ENCODE data around the gene PLCH2.

The PLCH2 gene

DNA sequence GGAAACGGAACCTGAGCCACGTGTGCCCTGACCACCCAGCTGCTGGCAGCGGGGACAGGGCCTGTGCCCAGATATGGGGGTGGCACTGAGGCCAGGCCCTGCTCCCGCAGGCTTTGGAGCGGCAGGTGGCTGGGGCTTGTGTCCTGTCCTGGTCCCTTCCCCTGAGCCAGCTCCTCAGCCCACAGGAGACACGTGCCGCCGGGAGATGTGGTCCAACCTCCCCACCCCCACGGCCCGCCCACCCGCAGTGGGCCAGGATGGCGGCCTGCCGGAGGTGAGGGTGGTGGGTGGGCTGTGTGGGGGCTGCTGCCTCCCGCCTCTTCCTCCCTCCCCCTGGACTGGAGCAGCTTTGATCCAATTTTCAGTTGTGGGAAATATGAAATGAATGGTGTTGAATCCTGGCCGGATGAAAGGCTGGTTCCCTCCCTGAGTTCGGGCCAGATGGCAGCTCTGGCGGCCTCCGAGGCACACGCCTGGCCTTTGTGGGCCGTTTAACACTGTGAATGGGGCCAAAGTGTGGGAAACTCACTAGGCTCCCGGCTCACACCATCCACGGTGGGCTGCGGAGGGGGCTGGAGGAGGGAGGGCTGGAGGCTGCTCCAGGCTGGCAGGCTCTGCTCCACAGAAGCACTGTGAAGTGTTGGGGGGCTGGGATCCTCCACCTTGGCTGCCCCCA lies 56.5 kb downstream of the PLCH2 start:
- DNase-seq: no peak

DNA sequence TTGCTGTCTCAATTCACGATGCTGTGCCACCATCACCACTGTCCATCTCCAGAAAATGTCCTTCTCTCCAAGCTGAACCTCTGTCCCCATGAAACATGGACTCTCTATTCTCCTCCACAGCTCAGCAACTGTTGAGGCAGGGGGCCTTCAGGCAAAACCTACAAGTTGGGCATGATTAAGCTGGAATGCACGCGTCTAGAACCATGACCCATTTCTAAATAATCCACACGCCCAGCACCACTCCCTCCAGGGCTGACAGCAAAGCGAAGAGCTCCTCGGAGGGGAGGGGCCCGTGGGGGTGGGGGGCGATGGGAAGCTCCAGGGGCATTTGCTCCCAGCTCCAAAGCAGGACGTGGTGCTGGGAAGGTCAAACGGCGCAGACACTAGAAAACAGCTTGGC lies 57.3 kb downstream of the PLCH2 start:
- DNase-seq: no peak

DNA sequence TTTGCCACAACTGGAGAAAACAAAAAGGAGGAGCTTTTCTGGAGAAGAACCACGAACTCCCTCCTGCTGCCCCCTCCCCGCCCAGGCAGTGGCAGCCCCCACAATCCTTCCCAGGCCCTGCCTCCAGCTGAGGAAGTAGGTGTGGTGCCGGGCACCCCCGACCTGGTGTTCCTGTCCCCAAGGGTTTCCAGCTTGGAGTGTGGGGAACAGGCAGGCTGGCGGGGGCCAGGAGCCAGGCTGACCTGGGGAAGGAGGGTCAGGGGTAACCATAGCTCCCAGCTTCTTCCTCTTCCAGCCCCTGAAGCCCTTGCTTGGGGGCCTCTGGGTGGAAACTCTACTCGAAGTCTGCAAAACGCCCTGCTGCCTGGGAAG lies 58.2 kb downstream of the PLCH2 start:
- no peak for DNase-seq

DNA sequence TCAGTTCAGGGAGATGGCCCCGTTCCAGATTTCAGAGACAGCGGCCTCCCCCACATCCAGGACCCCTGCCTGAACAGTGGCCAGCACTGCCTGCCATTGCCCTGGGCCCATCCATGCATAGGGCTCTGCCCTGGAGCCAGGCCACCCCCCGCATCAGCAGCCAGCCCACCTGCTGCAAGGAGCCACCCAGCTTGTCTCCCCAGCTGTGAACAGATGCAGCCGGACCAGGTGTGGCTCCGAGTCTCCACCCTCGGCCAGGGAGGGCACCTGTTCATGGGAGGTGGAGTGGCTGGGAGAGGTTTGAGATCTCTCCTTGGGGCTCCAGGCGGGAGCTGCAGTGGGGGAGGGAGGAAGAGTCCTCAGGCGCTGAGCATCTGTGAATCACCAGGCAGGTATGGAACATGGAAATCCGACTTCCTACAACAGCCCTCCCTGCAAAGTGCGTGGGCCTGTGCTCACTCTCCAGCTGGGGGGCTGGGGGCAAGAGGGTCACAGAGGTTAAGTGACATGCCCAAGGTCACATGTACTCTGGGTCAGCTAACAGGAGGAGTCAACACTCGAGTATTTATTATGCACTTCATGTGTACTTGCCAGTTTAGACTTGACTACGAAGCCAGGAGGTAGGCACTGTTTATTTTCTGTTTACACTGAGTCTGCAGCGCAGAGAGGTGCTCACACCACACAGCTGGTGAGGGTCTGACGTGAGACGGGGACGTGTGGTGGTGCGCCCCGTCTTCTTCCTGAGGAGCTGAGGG lies 58.8 kb downstream of the PLCH2 start:
- no peak for DNase-seq

DNA sequence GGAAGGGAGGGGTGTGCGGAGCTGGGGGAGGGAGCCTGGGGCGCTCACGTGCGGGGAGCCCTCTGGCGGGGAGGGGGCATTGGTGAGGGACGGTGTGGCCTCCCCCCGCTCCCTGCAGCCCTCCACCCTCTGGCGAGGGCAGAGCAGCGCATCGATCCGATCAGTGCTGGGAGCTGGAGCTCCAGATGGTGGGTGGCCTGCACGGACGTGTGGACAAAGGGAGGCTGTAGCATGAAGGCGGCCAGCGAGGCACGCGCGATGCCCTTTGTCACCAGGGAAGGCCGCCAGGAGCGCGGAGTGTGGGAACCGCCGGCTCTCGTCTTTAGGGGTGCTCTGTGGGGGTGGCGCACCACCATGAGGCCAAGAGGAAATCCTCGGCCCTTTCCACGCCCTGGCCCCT lies 59.4 kb downstream of the PLCH2 start:
- DNase-seq: no peak

DNA sequence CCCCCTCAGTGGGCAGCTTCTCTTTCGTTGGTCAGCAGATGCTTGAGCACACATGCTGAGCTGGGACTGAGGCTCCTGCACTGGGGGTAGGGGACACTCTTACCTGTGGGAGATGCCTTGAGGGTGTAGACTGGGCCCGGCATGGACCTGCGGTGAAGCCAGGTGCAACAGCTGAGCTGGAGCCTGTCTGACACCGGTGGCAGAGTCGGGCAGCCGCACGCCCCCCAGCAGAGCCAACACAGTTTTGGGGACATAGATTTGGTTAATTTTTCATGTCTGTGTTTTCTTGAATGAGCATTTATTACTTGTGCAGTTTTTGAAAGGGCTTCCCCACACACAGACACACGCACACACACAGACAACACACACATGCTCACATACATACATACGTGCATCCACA lies 59.9 kb downstream of the PLCH2 start:
- no peak for DNase-seq

DNA sequence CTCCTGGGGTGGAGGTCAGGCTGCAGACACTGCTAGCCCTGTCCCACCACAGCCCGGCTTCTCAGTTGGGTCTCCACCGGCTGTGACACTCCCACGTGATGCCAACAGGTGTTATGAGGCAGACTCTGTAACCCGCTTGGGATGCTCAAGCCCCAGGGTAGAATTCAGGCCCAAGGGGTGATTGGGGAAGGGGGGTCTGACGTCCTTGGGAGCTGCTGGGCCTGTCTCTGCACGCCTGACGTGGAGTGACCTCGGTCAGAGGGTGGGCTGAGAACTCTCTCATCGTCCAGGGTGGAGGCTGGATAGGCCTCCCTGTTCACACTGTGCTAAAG lies 61.7 kb downstream of the PLCH2 start:
- DNase-seq: no peak

DNA sequence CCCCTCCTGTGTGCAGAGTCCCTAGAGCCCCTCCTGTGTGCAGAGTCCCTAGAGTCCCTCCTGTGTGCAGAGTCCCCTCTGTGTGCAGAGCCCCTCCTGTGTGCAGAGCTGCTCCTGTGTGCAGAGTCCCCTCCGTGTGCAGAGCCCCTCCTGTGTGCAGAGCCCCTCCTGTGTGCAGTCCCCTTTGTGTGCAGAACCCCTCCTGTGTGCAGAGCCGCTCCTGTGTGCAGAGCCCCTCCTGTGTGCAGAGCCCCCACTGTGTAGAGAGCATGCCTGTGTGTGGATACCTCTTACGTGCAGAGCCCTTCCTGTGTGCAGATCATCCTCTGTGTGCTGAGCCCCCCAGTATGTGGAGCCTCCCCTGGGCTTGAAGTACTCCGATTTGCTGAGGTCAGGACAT lies 62.3 kb downstream of the PLCH2 start:
- no peak for DNase-seq

DNA sequence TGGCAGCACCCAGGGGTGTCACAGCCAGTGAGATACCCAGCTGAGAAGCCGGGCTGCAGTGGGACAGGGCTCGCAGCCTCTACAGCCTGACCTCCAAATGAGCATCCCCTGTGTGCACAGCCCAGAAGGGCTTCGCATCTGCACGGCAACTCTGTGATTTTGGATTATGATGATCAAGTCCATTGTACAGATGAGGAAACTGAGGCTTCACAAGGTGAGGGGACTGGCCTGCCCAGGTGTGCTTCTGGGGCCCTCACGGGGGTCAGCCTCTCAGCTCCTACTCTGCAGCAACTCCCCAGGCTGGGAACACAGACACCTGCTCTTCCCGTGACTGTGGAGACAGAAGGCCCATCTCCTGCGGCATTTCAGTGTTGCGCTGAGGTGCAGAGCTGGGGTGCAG lies 62.8 kb downstream of the PLCH2 start:
- DNase-seq: no peak

DNA sequence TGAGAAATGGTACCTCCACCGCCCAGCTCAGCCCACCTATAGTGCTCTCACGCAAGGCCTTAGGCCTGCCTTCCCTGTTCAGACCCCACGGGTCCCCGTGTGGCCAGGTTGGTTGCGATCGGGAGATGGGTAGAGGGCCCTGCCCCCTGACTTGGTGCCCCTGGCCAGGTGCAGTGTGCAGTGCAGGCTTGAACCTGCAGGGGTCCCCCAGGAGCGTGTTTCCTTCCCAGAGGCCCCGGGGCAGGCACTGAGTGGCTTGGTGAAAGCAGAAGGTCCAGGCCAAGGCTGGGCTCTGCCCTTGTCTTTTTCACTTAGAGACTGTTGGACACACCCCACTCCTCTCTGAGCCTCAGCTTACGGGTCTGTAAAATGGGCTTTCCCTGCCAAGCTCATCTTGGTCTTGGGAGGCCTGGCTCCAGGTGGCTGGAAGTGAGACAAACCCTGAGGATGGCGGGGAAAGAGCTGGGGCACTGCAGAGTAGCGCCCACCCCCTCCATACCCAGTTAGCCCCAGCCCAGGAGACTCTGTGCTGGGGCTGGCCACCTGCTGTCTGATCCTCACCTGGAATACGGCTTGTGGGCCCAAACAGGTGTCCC lies 63.3 kb downstream of the PLCH2 start:
- peak; percentile 52 for DNase-seq

DNA sequence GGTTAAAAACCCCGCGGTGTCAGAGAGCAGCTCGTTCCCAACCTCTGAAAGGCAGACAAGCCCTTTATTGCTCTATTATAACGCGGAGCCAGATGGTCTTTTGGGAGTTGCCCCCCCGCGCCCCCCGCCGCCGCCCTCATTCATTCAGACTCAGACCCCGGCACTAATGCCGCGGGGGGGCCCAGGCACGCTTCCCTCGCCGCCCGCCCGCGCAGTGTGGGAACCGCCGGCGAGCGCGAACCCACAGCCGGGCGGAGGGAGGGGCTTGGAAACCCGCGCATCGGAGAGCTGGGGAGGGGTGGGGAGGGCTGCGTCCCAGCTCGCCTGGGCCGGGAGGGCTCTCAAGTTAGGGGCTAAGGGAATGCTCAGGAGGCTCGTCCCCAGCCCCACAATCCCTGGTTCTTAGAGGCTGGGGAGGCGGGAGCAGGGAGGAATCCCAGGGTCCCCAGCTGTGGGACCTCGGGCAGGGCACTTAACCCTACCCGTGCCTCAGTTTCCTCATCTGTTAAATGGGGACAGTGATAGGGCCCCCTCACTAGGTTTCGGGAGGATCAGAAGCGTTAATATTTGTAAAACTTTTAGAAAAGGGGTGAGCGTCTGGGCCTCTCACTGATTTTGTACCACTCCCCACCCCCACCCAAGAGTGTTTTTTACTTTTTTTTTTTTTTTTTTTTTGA lies 64.9 kb downstream of the PLCH2 start:
- DNase-seq: peak; percentile 51

DNA sequence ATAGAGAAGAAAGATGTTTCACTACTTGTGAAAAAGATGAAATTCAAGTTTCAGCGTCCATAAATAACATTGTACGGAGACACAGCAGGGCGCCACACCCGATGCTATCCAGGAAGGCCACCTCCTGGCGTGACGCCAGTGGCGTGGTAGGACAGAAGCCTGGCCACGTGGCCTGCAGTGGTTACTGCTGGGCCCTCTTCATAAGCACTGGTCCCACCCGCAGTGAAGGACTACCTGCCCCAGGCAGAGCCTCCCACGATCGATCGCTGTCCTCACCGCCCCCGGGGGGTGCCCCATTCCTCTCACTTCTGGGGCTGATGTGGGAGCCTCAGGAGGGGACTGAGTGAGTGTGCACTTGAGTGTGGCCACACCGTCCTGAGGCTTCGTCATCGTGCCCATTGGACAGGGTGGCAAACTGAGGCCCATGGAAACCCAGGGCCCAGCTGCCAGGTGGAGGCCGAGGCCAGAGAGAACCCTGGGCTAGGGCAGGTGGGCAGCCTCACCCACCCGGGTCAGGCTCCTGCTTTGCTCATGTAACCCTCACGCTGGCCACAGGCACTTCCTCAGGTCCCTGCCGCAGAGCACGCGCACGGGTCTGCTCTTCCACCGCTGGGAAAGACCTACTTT lies 65.6 kb downstream of the PLCH2 start:
- DNase-seq: peak; percentile 80

DNA sequence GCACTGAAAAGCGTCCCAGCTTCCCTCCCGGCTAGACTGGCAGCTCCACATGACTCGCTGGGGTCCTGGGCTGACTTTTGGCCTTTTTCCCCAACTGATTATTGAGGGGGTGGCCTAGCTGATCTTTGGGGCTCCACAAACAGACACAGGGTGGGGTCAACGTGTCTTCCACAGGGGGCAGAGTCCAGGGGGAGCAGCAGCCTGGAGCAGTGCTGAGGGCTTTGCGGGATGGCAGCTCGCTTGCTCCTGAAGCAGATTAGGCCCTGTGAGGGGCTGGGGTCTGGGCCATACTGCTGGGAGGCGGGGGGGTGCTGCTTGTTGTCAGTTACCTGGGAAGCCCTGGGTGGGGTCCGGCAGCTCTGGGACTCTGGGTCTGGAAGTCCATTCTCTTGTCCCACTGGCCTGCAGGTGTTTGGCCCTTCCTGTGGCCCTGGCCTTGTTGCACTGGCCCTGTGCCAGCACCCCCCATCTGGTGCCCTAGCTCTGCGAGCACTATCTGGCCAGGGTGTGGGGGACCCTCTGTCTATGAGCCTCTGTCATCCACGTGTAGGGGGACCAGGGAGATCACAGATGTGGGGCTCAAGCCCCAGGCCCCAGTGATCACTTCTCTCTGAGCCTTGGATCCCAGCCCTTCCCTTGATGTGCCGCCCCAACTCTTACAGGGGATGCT lies 66.3 kb downstream of the PLCH2 start:
- peak; percentile 37 for DNase-seq

DNA sequence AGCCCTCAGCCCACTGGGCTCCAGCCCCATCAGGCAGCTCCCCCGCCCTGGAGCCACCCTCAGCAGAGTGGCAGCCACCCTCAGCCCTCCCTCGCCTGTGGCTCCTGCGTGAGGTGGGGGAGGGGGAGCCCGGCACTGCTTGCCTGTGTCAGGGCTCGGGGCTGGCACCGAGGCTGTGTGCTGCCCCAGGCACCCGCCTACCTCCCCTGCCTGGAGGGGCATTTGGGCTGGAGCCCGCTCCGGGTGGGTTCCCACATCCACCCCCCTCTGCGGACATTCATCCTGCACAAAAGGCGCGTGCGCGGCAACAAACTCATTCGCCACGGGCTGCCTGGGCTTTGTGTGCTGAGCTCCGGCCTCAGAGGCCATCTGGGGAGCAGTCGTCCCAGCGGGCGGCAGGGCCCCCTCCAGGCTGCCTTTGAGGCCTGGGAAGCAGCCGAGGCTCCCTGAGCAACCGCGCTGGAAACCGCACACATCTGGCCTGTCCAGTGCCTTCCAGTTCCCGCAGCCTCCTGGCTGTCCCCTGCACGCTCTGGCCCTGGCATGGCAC lies 67.5 kb downstream of the PLCH2 start:
- peak; percentile 83 for DNase-seq

DNA sequence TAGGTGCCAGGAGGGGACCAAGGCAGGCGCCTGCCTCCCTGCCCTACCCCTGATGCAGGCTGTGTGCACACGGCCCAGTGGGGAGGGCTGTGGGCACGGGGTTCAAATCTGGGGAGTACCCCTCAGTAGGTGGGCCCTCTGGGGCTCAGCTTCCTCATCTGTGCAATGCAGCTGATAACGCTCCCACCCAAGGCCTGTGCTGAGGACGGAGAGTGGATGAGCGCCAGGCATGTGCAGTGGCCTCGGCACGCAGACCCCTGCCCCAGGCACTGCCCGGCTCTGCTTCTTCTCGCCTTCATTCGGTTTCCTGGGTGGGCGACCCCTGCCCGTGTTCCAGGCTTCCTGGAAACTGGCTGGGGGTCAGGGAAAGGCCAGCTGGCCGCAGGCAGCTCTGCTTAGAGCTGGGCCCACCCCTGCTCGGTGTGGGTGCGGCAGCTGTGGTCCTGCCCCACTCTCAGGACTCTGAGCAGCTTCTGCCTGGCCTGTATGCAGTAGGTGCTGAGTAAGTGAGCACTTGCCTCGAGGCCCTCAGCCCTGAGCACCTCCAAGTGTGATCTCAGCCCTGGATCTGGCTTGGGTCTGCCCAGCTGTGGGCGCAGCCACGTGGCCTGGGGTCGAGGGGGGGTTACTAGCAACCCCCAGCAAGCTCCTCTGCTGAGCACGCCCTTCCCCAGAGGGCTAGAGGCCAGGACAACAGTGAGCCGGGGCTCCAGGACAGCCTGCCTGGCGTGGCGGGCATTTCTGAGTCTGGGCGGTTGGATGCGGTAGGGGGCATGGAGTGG lies 68.2 kb downstream of the PLCH2 start:
- peak; percentile 84 for DNase-seq

DNA sequence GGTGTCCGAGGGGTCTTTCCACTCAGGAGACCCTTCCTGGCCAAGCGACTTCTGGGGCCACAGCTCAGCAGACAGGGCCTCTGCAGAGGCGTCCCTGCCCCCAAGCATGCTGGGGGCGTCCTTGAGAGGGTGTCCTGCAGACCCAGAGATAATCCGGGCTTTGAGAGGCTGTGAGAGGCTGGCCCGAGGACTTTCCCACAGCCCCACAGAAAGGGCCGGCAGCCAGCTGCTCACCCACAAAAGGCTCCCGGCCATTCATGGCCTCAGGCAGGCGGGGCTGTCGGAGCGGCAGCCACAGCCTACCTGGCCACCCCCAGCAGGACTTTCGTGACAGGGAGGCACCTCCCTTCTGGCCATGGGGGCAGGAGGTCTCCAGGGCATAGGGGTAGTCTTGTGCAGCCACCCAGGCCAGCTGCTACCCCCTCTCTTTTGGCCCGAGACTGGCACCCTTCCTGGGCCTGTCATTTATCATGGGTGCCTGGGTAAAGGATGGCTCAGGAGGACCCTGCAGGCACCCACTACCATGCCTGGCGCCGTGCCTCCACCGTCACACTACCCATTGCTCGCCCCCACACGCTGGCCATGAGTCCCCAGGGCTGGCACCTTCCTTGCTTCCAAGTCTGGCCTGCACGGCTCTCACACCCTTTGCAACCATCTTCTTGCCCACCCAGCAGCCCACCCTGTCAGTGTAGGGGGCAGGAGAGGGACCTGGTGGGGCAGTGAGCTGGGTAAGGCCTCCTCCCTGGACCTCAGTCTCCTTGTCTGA lies 69.0 kb downstream of the PLCH2 start:
- peak; percentile 69 for DNase-seq

DNA sequence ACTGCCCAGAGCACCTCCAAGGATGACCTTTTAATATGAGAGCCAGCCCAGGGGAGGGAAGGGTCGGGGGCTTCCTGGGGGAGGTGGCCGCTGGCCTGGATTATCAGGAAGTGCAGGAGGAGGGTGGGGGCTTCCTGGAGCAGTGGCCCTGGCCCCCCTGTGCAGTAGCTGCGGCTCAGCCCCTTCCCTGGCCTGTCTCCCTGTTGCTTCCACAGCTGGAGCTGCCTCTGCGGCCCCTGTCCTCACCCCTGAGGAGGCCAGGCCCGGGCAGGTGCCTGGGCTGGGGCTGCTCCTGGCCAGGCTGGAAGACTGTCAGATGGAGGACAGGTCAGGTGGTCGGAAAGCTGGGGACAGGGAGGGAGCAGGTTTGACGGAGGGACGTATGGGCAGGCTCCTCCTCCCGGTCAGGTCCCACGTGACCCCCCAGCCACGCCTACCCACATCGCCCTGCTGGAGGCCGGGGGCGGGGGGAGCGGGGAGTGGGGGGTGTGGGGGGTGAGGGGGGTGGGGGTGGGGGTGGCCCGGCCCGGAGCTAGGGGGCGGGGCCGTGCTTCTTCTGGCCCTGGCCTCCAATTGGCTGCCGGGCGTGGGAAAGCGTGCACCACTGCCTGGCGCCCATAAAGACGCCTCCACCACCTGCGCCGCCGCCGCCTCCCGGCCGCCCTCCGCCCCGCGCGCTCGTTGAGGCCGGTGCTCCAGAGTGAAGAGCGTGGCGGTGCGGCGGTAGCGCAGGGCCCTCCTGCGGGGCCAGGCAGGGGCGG lies 69.8 kb downstream of the PLCH2 start:
- DNase-seq: peak; percentile 97

DNA sequence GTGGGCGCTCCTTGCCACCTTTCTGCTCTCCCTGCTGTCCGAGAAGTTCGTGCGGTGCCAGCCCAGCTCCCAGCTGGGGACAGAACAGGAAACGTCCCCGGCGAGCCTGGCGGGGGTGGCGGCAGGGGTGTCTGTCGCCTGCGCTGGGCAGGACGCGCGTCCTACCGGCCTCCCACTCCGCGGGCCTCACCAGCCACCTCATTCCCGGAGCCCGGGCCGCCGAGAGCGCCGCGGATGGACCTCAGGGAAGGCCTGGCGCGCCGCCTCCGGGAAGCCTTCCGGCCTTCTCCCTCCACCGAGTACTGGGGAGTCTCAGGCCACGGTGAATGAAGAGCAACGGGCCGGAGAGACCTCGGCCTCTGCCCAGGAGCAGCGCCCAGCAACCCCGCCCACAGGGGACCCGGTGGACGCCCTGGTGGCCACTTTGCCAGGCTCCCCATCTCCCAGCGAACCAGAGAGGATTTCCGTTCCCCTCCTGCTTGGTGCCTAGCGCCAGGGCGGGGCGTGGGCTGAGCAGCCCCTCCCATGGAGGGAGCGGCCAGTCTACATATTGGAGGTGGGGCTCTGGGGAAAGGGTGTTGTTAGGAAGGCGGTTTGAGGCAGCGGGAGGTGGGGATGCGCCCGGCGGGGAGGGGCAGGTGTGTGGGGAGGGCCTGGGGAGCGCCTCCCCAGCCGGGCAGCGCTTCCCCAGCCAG lies 70.6 kb downstream of the PLCH2 start:
- DNase-seq: peak; percentile 98
